ENCODE data around the gene KRCC1.

KRCC1 gene

DNA sequence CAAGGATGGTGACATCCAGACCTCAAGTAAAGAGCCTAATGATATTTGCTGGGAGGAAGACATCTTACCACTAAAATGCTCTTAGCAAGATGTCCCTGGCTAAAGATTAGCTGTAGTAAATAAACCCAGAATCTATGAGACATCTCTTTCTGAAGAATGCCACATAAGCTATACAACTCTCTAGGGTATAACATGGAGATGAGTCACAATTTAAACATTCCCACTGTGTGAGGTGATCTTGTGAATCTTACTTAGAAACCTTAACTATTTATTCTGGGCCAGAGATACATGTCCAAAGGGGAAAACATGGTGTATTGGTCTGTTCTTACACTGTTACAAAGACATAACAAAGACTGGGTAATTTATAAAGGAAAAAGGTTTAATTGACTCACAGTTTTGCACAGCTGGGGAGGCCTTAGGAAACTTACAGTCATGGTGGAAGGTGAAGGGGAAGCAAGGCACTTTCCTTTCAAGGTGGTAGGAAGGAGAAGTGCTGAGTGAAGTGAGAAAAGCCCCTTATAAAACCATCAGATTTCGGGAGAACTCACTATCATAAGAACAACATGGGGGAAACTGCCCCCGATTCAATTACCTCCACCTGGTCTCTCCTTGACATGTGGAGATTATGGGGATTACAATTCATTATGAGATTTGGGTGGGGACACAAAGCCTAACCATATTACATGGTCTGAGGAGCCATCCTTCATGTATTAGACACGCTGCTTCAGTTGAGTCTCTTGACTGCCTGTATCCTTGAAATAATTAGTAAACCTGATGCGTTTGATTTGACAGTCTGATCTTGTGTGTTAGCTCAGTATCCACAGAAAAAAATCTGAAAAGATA lies 17.1 kb downstream of the KRCC1 start:
- peak overlapping the region; percentile 16 for H2AK5ac ChIP-seq (ENCODE audit: low read length, severe bottlenecking)
- peak overlapping the region; percentile 96 for H2BK5ac ChIP-seq (ENCODE audit: low read depth, low read length, poor library complexity, severe bottlenecking)
- no peak overlapping the region for H2BK15ac ChIP-seq (ENCODE audit: low read depth, poor library complexity, severe bottlenecking)
- peak overlapping the region; percentile 66 for H3K9ac ChIP-seq (ENCODE audit: low read length)
- no peaks in the 10 kb centered on the region for H3K27me3 ChIP-seq (ENCODE audit: control insufficient read depth in 1 of 2, insufficient read depth in 1 of 2, low read length in 2 of 2)
- H3K9me3 ChIP-seq (ENCODE audit: control insufficient read depth, low read length) = no peaks in the 10 kb centered on the region
- H2BK12ac ChIP-seq (ENCODE audit: low read length in 2 of 2) = no peak overlapping the region
- no peak overlapping the region for H3K23ac ChIP-seq (ENCODE audit: low read length in 2 of 2)
- no peak overlapping the region for H3K4me3 ChIP-seq (ENCODE audit: insufficient read depth in 1 of 2, low read depth in 1 of 2, low read length in 2 of 2)
- no peak overlapping the region for H3K4me2 ChIP-seq (ENCODE audit: low read length, poor library complexity, severe bottlenecking)
- peaks cover 5% of the 10 kb centered on the region for H3K4me1 ChIP-seq (ENCODE audit: control insufficient read depth, insufficient read depth, low read depth, low read length)
- no peak overlapping the region for H2AFZ ChIP-seq (ENCODE audit: low read depth, low read length)
- WGBS = 93% methylated on average over 2 of the region's 4 CpGs
- H3K4ac ChIP-seq (ENCODE audit: low read depth in 1 of 2, low read length in 2 of 2) = peak overlapping the region in 1 of 2 experiments; percentile 58
- peak overlapping the region; percentile 61 for H2BK120ac ChIP-seq (ENCODE audit: low read depth, low read length)
- peak overlapping the region in 1 of 2 experiments; percentile 34 for H3K18ac ChIP-seq (ENCODE audit: low read depth in 1 of 2, low read length in 2 of 2)
- H3K14ac ChIP-seq (ENCODE audit: low read length in 2 of 2) = no peak overlapping the region
- peak; percentile 95 for DNase-seq
- H4K8ac ChIP-seq (ENCODE audit: low read length) = no peak overlapping the region
- peaks cover under 1 to 51% of the 10 kb centered on the region in 2 experiments for H3K36me3 ChIP-seq (ENCODE audit: control insufficient read depth in 1 of 2, insufficient read depth in 2 of 2, low read depth in 1 of 2, low read length in 2 of 2)
- peak overlapping the region; percentile 98 for H3K27ac ChIP-seq (ENCODE audit: low read length, poor library complexity, severe bottlenecking)
- no peak overlapping the region for H4K91ac ChIP-seq (ENCODE audit: low read length)
- H3K79me1 ChIP-seq (replicated peaks; ENCODE audit: low read length, poor library complexity, severe bottlenecking) = peaks cover 2% of the 10 kb centered on the region

DNA sequence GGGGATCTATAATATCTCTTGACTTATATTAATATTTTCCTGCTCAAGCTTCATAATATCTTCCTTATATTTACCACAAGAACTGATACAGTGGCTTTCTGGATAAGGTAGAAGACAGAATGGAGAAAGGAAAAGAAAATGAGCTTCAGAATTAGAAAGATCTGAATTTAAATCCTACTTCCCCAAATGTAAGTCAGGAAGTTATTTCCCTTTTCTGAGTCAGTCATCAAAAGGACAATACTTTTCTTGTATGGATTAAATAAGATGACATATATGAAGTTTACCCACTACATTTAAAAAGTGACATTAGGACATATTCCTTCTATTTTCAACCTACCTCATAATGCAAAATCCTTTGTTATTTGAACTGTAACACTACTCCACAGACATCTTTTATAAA lies 19.0 kb downstream of the KRCC1 start:
- H3K4ac ChIP-seq (ENCODE audit: low read depth in 1 of 2, low read length in 2 of 2) = no peak overlapping the region
- no peak overlapping the region for H3K4me2 ChIP-seq (ENCODE audit: low read length, poor library complexity, severe bottlenecking)
- no peak overlapping the region for H3K14ac ChIP-seq (ENCODE audit: low read length in 2 of 2)
- H2BK120ac ChIP-seq (ENCODE audit: low read depth, low read length) = no peak overlapping the region
- peaks cover 2% of the 10 kb centered on the region for H3K79me1 ChIP-seq (replicated peaks; ENCODE audit: low read length, poor library complexity, severe bottlenecking)
- no peak overlapping the region for H3K9ac ChIP-seq (ENCODE audit: low read length)
- H3K18ac ChIP-seq (ENCODE audit: low read depth in 1 of 2, low read length in 2 of 2) = no peak overlapping the region
- H2BK15ac ChIP-seq (ENCODE audit: low read depth, poor library complexity, severe bottlenecking) = no peak overlapping the region
- no peak overlapping the region for H2AFZ ChIP-seq (ENCODE audit: low read depth, low read length)
- no peak overlapping the region for H2BK12ac ChIP-seq (ENCODE audit: low read length in 2 of 2)
- DNase-seq = no peak
- H4K8ac ChIP-seq (ENCODE audit: low read length) = no peak overlapping the region
- peaks cover 3% of the 10 kb centered on the region for H3K4me1 ChIP-seq (ENCODE audit: control insufficient read depth, insufficient read depth, low read depth, low read length)
- no peak overlapping the region for H3K23ac ChIP-seq (ENCODE audit: low read length in 2 of 2)
- H3K9me3 ChIP-seq (ENCODE audit: control insufficient read depth, low read length) = no peaks in the 10 kb centered on the region
- H2BK5ac ChIP-seq (ENCODE audit: low read depth, low read length, poor library complexity, severe bottlenecking) = no peak overlapping the region
- H3K36me3 ChIP-seq (ENCODE audit: control insufficient read depth in 1 of 2, insufficient read depth in 2 of 2, low read depth in 1 of 2, low read length in 2 of 2) = peaks cover 2 to 57% of the 10 kb centered on the region in 2 experiments
- H3K27ac ChIP-seq (ENCODE audit: low read length, poor library complexity, severe bottlenecking) = no peak overlapping the region
- H3K27me3 ChIP-seq (ENCODE audit: control insufficient read depth in 1 of 2, insufficient read depth in 1 of 2, low read length in 2 of 2) = no peaks in the 10 kb centered on the region
- no peak overlapping the region for H2AK5ac ChIP-seq (ENCODE audit: low read length, severe bottlenecking)
- no peak overlapping the region for H3K4me3 ChIP-seq (ENCODE audit: insufficient read depth in 1 of 2, low read depth in 1 of 2, low read length in 2 of 2)
- no peak overlapping the region for H4K91ac ChIP-seq (ENCODE audit: low read length)

DNA sequence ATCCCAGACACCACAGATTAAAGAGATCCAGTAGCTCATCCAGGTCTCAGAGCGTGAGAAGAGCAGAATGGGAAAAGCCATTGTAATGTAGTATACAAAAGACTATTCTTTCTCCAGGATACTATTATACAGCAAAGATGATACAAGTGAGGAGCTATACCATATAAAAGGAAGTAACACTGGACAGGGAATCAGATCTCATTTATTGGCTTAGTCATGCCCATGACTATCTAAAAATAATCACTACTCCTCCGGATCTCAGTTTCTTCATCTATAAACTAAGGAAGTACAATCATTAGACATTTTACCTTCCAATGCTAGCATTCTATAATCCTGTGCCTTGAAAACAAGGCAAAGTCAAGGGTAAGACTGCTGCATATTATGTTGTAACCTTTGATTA lies 19.4 kb downstream of the KRCC1 start:
- no peak overlapping the region for H3K9ac ChIP-seq (ENCODE audit: low read length)
- WGBS = 50% methylated on average over 1 of the region's 2 CpGs

DNA sequence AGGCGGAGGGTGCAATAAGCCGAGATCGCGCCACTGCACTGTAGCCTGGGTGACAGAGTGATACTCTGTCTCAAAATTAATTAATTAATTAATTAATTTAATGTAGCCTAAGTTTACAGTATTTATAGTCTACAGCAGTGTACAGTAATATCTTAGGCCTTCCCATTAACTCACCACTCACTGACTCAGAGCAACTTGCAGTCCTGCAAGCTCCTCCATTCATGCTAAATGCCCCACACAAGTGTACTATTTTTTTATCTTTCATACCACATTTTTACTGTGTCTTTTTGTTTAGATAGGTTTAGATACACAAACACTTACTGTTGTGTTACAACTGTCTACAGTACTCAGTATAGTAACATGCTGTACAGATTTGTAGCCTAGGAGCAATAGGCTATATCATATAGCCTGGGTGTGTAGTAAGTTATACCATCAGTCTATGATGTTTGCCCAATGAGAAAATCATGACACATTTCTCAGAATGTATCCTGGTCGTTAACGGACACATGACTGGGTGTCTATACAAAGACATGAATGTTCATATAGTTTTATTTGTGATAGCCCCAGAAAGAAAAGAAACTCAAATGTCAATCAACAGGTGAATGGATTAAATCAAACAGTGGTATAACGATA lies 23.4 kb downstream of the KRCC1 start:
- H3K23ac ChIP-seq (ENCODE audit: low read length in 2 of 2) = no peak overlapping the region
- 100% methylated on average over 1 of the region's 7 CpGs for WGBS

More for the DNA sequence above, 19.4 kb downstream of the KRCC1 start:
- Histone ChIP-seq H2AK5ac (ENCODE audit: low read length, severe bottlenecking) (no peak overlapping the region), H3K79me1 (replicated peaks; ENCODE audit: low read length, poor library complexity, severe bottlenecking) (peaks cover 2% of the 10 kb centered on the region), H2BK15ac (ENCODE audit: low read depth, poor library complexity, severe bottlenecking) (no peak overlapping the region), H3K4me1 (ENCODE audit: control insufficient read depth, insufficient read depth, low read depth, low read length) (peaks cover 3% of the 10 kb centered on the region), H3K27me3 (ENCODE audit: control insufficient read depth in 1 of 2, insufficient read depth in 1 of 2, low read length in 2 of 2) (no peaks in the 10 kb centered on the region), H3K9me3 (ENCODE audit: control insufficient read depth, low read length) (no peaks in the 10 kb centered on the region), H3K4me2 (ENCODE audit: low read length, poor library complexity, severe bottlenecking) (no peak overlapping the region), H3K18ac (ENCODE audit: low read depth in 1 of 2, low read length in 2 of 2) (no peak overlapping the region), H3K14ac (ENCODE audit: low read length in 2 of 2) (no peak overlapping the region), H3K36me3 (ENCODE audit: control insufficient read depth in 1 of 2, insufficient read depth in 2 of 2, low read depth in 1 of 2, low read length in 2 of 2) (peaks cover 4 to 54% of the 10 kb centered on the region in 2 experiments), H2BK5ac (ENCODE audit: low read depth, low read length, poor library complexity, severe bottlenecking) (no peak overlapping the region), H4K91ac (ENCODE audit: low read length) (no peak overlapping the region), H3K27ac (ENCODE audit: low read length, poor library complexity, severe bottlenecking) (no peak overlapping the region), H3K23ac (ENCODE audit: low read length in 2 of 2) (no peak overlapping the region), H2BK120ac (ENCODE audit: low read depth, low read length) (no peak overlapping the region), H3K4me3 (ENCODE audit: insufficient read depth in 1 of 2, low read depth in 1 of 2, low read length in 2 of 2) (no peak overlapping the region), H2AFZ (ENCODE audit: low read depth, low read length) (no peak overlapping the region), H4K8ac (ENCODE audit: low read length) (no peak overlapping the region), H2BK12ac (ENCODE audit: low read length in 2 of 2) (no peak overlapping the region), H3K4ac (ENCODE audit: low read depth in 1 of 2, low read length in 2 of 2) (no peak overlapping the region)
- DNase-seq = no peak

More for the DNA sequence above, 23.4 kb downstream of the KRCC1 start:
- Histone ChIP-seq H2AK5ac (ENCODE audit: low read length, severe bottlenecking) (no peak overlapping the region), H3K9me3 (ENCODE audit: control insufficient read depth, low read length) (no peaks in the 10 kb centered on the region), H4K91ac (ENCODE audit: low read length) (no peak overlapping the region), H3K18ac (ENCODE audit: low read depth in 1 of 2, low read length in 2 of 2) (no peak overlapping the region), H3K9ac (ENCODE audit: low read length) (no peak overlapping the region), H3K36me3 (ENCODE audit: control insufficient read depth in 1 of 2, insufficient read depth in 2 of 2, low read depth in 1 of 2, low read length in 2 of 2) (peaks cover 9 to 84% of the 10 kb centered on the region in 2 experiments), H2BK12ac (ENCODE audit: low read length in 2 of 2) (no peak overlapping the region), H3K4ac (ENCODE audit: low read depth in 1 of 2, low read length in 2 of 2) (no peak overlapping the region), H3K27ac (ENCODE audit: low read length, poor library complexity, severe bottlenecking) (no peak overlapping the region), H2AFZ (ENCODE audit: low read depth, low read length) (no peak overlapping the region), H3K79me1 (replicated peaks; ENCODE audit: low read length, poor library complexity, severe bottlenecking) (peaks cover 7% of the 10 kb centered on the region), H4K8ac (ENCODE audit: low read length) (no peak overlapping the region), H3K4me3 (ENCODE audit: insufficient read depth in 1 of 2, low read depth in 1 of 2, low read length in 2 of 2) (no peak overlapping the region), H3K14ac (ENCODE audit: low read length in 2 of 2) (no peak overlapping the region), H2BK15ac (ENCODE audit: low read depth, poor library complexity, severe bottlenecking) (no peak overlapping the region), H3K27me3 (ENCODE audit: control insufficient read depth in 1 of 2, insufficient read depth in 1 of 2, low read length in 2 of 2) (no peaks in the 10 kb centered on the region), H3K4me1 (ENCODE audit: control insufficient read depth, insufficient read depth, low read depth, low read length) (no peaks in the 10 kb centered on the region), H3K4me2 (ENCODE audit: low read length, poor library complexity, severe bottlenecking) (no peak overlapping the region), H2BK5ac (ENCODE audit: low read depth, low read length, poor library complexity, severe bottlenecking) (no peak overlapping the region), H2BK120ac (ENCODE audit: low read depth, low read length) (no peak overlapping the region)
- no peak for DNase-seq

Data from mesenchymal stem cell (in vitro differentiated cells and primary cell).